HG03571 (cell line): ENCODE results near the gene DTD2.

ENCODE experiments used
- ATAC-seq: cut with Tn5 transposase; IDR thresholded peaks from one replicate; pipeline ENCODE4 v1.9.1; 2021; ENCODE audit not compliant: unreplicated experiment

Gene DTD2

GRCh38 chr14:31408421-31408820, 48.9 kb downstream of the DTD2 start:
- ATAC-seq: no peak

DNA sequence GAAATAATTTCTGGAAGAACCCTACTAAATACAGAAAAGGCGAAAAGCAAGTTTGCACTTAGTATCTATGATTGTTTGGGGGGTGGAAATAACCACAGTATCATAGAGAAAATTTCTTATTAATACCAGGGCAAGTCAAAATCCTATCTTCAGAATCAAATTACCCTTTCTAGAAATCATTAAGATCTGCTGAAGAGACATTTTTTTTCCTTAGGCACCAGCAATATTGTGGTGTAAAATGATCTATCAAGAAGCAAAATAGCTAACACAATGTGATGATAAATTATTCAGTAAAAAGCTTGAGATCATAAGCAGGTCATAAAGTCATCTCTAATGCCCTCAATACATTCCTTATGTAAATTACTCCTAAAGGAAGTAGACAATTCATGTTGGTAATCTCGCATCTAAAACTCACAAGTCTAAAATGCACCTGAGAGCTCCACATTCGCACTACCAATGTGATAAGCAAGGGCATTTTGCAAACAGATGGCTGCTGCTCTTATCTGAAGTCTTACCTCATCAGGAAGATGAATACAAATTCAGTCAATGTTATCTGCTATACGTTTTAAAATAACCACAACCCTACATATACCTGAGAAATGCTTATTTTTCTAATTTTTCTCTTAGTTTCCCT, 51.6 kb downstream of the DTD2 start:
- no peak for ATAC-seq

DNA sequence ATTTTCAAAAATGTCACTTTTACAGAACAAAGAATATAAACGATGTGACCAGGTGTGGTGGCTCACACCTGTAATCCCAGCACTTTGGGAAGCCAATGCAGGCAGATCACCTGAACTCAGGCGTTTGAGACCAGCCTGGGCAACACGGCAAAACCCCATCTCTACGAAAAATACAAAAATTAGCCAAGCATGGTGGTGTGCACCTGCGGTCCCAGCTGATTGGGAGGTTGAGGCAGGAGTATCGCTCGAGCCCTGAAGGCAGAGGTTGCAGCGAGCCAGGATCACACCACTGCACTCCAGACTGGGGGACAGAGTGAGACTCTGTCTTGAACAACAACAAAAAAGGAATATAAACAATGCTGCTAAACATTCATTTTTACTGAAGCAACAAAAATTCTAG, 52.2 kb downstream of the DTD2 start:
- no peak for ATAC-seq

GRCh38 chr14:31403707-31404106, 53.6 kb downstream of the DTD2 start:
- ATAC-seq: no peak

DNA sequence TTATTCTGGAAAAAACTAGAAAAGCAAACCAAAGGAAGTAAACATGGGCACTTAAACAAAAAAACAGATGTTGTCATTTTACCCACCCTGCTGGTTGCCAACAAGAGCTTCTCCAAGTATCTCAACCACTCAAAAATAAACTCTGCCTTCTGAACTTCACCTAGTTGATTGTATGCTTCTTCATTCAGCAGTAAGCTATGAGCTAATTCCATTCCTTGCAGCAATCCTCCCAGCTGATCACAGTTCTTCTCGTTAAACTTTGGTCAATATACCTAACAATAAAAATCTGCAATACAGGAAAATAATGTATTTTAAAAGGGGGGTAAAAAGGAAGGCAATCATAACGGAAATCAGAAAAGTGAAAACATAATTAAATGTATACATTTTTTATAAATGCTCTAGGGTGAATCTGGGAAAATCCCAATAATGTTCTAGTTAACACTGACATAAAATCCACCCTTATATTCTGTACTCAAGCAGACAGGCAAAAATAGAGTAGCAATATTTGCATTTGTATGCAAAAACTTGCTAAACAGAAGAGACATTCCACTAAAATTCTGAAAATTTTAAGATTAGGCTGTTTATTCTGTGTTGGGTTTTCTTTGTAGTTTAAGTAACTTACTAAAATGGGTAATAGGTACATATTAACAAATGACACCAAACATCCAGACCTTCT, 54.4 kb downstream of the DTD2 start:
- no peak for ATAC-seq

DNA sequence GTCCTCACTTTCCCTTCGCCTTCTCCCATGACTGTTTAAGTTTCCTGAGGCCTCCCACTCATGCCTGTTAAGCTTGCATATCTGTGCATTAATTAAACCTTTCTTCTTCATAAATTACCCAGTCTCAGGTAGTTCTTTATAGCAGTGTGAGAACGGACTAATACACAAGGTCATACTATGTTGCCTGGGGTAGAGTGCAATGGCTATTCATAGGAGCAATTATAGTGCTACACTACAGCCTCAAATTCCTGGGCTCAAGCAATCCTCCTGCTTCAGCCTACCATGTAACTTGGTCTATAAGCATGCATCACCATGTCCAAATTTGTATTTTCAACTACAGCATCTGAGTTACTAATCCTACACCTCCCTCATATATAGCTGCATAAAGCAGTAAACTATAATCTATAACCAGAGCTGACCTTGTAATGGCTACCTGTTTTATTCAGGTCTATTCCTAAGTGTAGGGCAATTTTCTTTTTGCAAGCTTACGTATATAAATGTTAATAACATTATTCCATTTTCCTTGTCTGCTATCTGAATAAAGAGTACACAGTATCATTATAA, 55.9 kb downstream of the DTD2 start:
- no peak for ATAC-seq

DNA sequence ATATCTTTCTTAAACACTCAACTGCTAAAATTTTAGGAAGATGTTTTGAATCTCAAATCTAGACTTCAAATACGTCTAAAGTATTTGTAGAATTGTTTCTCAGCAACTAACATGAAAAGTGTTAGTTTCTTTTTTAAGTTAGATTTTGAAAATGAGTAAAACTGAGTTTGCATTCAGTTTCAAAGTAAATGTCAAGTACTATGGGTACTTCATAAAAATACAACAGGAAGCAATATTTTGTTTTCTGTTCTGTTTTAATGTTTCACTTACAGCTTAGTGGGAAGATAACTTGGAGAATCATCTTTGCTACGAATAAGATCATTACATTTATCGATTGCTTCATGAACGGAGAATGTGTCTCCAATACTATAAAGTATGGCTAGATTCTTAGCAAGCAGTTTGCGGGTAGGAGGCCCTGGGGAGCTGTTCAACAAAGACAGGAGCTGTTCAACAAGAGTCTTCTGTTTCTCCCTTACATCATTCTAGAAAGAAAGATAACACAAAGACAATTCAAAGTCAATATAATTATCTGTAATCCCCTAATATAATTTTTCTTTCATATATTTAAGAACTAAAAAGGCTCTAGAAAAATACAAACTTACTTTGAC, 57.2 kb downstream of the DTD2 start:
- no peak for ATAC-seq
